Measurements from ENCODE around the gene IGFN1.

DNA sequence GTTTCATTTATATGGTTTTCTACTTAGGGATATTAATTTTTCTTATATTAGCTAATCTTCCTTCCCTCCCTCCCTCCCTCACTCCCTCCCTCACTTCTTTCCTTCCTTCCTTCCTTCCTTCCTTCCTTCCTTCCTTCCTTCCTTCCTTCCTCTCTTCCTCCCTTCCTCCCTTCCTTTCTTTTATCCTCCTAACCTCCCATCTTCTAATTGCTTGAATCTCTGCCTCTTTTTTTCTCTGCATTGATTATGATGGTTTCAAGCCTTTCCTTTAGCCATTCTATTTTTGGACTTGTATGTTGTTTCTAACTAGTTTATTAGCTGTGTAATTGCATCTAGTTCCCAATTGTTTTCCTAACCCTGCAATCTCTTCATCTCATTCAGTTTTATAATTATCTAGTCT is 75.7 kb downstream of the IGFN1 start:
- TF ChIP-seq, protein P1, sequence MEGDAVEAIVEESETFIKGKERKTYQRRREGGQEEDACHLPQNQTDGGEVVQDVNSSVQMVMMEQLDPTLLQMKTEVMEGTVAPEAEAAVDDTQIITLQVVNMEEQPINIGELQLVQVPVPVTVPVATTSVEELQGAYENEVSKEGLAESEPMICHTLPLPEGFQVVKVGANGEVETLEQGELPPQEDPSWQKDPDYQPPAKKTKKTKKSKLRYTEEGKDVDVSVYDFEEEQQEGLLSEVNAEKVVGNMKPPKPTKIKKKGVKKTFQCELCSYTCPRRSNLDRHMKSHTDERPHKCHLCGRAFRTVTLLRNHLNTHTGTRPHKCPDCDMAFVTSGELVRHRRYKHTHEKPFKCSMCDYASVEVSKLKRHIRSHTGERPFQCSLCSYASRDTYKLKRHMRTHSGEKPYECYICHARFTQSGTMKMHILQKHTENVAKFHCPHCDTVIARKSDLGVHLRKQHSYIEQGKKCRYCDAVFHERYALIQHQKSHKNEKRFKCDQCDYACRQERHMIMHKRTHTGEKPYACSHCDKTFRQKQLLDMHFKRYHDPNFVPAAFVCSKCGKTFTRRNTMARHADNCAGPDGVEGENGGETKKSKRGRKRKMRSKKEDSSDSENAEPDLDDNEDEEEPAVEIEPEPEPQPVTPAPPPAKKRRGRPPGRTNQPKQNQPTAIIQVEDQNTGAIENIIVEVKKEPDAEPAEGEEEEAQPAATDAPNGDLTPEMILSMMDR (conservative IDR thresholded peaks at IDR 0.05; ENCODE audit: low read depth, low read length) = no peak
- TF ChIP-seq POLR2A (IDR thresholded peaks at IDR 0.05; ENCODE audit: low read depth, low read length) = no peak
- TF ChIP-seq RFX5 (IDR thresholded peaks at IDR 0.05; ENCODE audit: low read depth, low read length) = no peak
- no peak for TF ChIP-seq RCOR1 (IDR thresholded peaks at IDR 0.05; ENCODE audit: insufficient replicate concordance, low read length)
- TF ChIP-seq, protein P2, sequence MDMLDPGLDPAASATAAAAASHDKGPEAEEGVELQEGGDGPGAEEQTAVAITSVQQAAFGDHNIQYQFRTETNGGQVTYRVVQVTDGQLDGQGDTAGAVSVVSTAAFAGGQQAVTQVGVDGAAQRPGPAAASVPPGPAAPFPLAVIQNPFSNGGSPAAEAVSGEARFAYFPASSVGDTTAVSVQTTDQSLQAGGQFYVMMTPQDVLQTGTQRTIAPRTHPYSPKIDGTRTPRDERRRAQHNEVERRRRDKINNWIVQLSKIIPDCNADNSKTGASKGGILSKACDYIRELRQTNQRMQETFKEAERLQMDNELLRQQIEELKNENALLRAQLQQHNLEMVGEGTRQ (IDR thresholded peaks at IDR 0.05; ENCODE audit: low read depth, low read length) = no peak
- TF ChIP-seq RAD21 (IDR thresholded peaks at IDR 0.05; ENCODE audit: low read length) = no peak
- TF ChIP-seq BHLHE40 (IDR thresholded peaks at IDR 0.05; ENCODE audit: low read depth, low read length) = no peak
- TF ChIP-seq MAFK (IDR thresholded peaks at IDR 0.05; ENCODE audit: low read depth, low read length) = no peak
- no peak for TF ChIP-seq MAZ (IDR thresholded peaks at IDR 0.05; ENCODE audit: borderline replicate concordance, low read depth, low read length)
- TF ChIP-seq FOS (IDR thresholded peaks at IDR 0.05; ENCODE audit: low read depth, low read length) = no peak
- TF ChIP-seq ELK1 (IDR thresholded peaks at IDR 0.05; ENCODE audit: borderline replicate concordance, low read depth, low read length) = no peak
- TF ChIP-seq CHD1 (IDR thresholded peaks at IDR 0.05; ENCODE audit: low read depth, low read length) = no peak
